GM23338 (cell line): ENCODE results near the gene MRTO4. TPM values are rescaled to one million over a fixed set of nuclear protein-coding genes. Genes with fewer than 3 reads are reported as not detected.
"Not testable (repeated sequence)": the region's sequence is repeated elsewhere in the genome, so short reads cannot be mapped to it uniquely, and the experiment has no call there.

Experiments
- ATAC-seq: fragments of 200-7000 bp; cut with Tn5 transposase; 3 replicates; pipeline ENCODE4 v1.9.1; 2020
- DNase-seq: peaks from one replicate; pipeline ENCODE4 v3.0.0-alpha.2; 2015; ENCODE audit warnings: low spot score
- H2AFZ ChIP-seq: fragments of 200-600 bp; sonication (generic); 2 replicates; pipeline ENCODE4 v1.8.0; 2016; ENCODE audit warnings: antibody characterized with exemption, mild to moderate bottlenecking, moderate library complexity
- H3F3A ChIP-seq: fragments of 200-600 bp; sonication (generic); replicated peaks from 2 replicates; pipeline ENCODE4 v1.8.0; 2017; ENCODE audit warnings: antibody characterized with exemption, mixed run types, low read depth
- H3K27ac ChIP-seq: fragments of 200-600 bp; sonication (generic); 2 replicates; pipeline ENCODE4 v1.6.1; 2016; ENCODE audit warnings: low read depth
- H3K27me3 ChIP-seq: fragments of 200-600 bp; sonication (generic); 2 replicates; pipeline ENCODE4 v1.8.0; 2016; ENCODE audit warnings: mild to moderate bottlenecking, mixed run types, moderate library complexity; ENCODE audit not compliant: insufficient read depth
- H3K36me3 ChIP-seq: fragments of 200-600 bp; sonication (generic); 2 replicates; pipeline ENCODE4 v1.8.0; 2016; ENCODE audit warnings: mild to moderate bottlenecking; ENCODE audit not compliant: insufficient read depth
- H3K4me1 ChIP-seq: fragments of 200-600 bp; sonication (generic); 2 replicates; pipeline ENCODE4 v1.8.0; 2016; ENCODE audit warnings: mild to moderate bottlenecking, moderate library complexity; ENCODE audit not compliant: insufficient read depth
- H3K4me2 ChIP-seq: fragments of 200-600 bp; sonication (generic); 2 replicates; pipeline ENCODE4 v1.7.1; 2017; ENCODE audit warnings: mixed run types
- H3K4me3 ChIP-seq: fragments of 200-600 bp; sonication (generic); 2 replicates; pipeline ENCODE4 v1.6.1; 2016; ENCODE audit warnings: mixed run types
- H3K79me2 ChIP-seq: fragments of 200-600 bp; sonication (generic); replicated peaks from 2 replicates; pipeline ENCODE4 v1.8.0; 2017; ENCODE audit warnings: mild to moderate bottlenecking; ENCODE audit not compliant: insufficient read depth
- H3K9me2 ChIP-seq: fragments of 200-600 bp; sonication (generic); 2 replicates; pipeline ENCODE4 v1.8.0; 2017; ENCODE audit not compliant: insufficient read depth
- H4K20me1 ChIP-seq: fragments of 200-600 bp; sonication (generic); replicated peaks from 2 replicates; pipeline ENCODE4 v1.8.0; 2017; ENCODE audit warnings: mild to moderate bottlenecking; ENCODE audit not compliant: insufficient read depth
- H3K27ac Mint-ChIP-seq: 2 replicates; pipeline ENCODE4 v1.8.0; 2020; ENCODE audit warnings: inconsistent platforms, mild to moderate bottlenecking, moderate library complexity, mixed read lengths
- H3K27me3 Mint-ChIP-seq: 3 replicates; pipeline ENCODE4 v1.8.0; 2022; ENCODE audit warnings: low read depth, mild to moderate bottlenecking, moderate library complexity, mixed read lengths, inconsistent platforms; ENCODE audit not compliant: insufficient read depth, poor library complexity
- H3K36me3 Mint-ChIP-seq: 3 replicates; pipeline ENCODE4 v1.8.0; 2021; ENCODE audit warnings: low read depth, mild to moderate bottlenecking, inconsistent platforms, moderate library complexity, mixed read lengths
- H3K4me1 Mint-ChIP-seq: 3 replicates; pipeline ENCODE4 v1.8.0; 2020; ENCODE audit warnings: mild to moderate bottlenecking, inconsistent platforms, mixed read lengths
- H3K4me3 Mint-ChIP-seq: 3 replicates; pipeline ENCODE4 v1.8.0; 2021; ENCODE audit warnings: moderate library complexity, mild to moderate bottlenecking, inconsistent platforms, mixed read lengths
- H3K9me3 Mint-ChIP-seq: 3 replicates; pipeline ENCODE4 v1.8.0; 2020; ENCODE audit warnings: moderate library complexity, mild to moderate bottlenecking, inconsistent platforms, mixed read lengths
- CTCF ChIP-seq, 2 experiments: fragments of 200-600 bp in 1 of 2; sonication (generic) in 1 of 2; conservative IDR thresholded peaks; 2 replicates each; pipeline versions ENCODE4 v1.5.1 to v1.6.1; 2016 to 2017; ENCODE audit warnings: antibody characterized with exemption in 2 of 2, low read depth in 2 of 2, mild to moderate bottlenecking in 2 of 2, moderate library complexity in 1 of 2
- EZH2 ChIP-seq: fragments of 200-600 bp; sonication (generic); IDR thresholded peaks from one replicate; pipeline ENCODE4 v1.8.0; 2017; ENCODE audit warnings: antibody characterized with exemption, mild to moderate bottlenecking, low read depth; ENCODE audit not compliant: unreplicated experiment
- JUNB ChIP-seq: IDR thresholded peaks from one replicate; pipeline ENCODE4 v1.6.1; 2016; ENCODE audit warnings: antibody characterized with exemption; ENCODE audit not compliant: unreplicated experiment
- REST ChIP-seq: IDR thresholded peaks from one replicate; pipeline ENCODE4 v1.6.1; 2018; ENCODE audit warnings: antibody characterized with exemption; ENCODE audit not compliant: unreplicated experiment
- ZNF114 ChIP-seq: fragments of 250-450 bp; sonication (Bioruptor Pico); IDR thresholded peaks from 2 replicates; pipeline ENCODE4 v1.5.0; 2020; ENCODE audit warnings: mild to moderate bottlenecking, moderate library complexity
- polyA plus RNA-seq: library from polyadenylated mRNA; unstranded; fragments of >200 nt; fragmentation: Nextera tagmentation; extraction: Ambion mirVana; gene quantifications from 2 replicates; pipeline ENCODE4 v1.2.1, GENCODE V29; 2016
- total RNA-seq: library from RNA; depleted of rRNA; stranded (reverse); fragments of >200 nt; shearing (Covaris generic); gene quantifications from 2 replicates; pipeline ENCODE4 v1.2.3, GENCODE V29; 2014

MRTO4 gene
- total and polyA plus RNA-seq, 2 experiments from 2014 or later, result 54.2 to 88.5 TPM

- not testable (repeated sequence) for H3K9me2 ChIP-seq, H3K27ac Mint-ChIP-seq, H3K79me2 ChIP-seq, H3F3A ChIP-seq, H3K4me1 ChIP-seq, H3K9me3 Mint-ChIP-seq, H4K20me1 ChIP-seq, H3K27ac ChIP-seq, H3K36me3 Mint-ChIP-seq, H3K4me1 Mint-ChIP-seq, H3K36me3 ChIP-seq
- peak; percentile 45 for TF ChIP-seq REST
- Histone ChIP-seq H3K4me3 (peak overlapping the region; percentile 51), H3K27me3 (peaks cover 34% of the 10 kb centered on the region), H2AFZ (peak overlapping the region; percentile 95), H3K4me2 (peak overlapping the region; percentile 76)
- peak; percentile 49 for DNase-seq
- ATAC-seq, result peak; percentile 83
- peaks cover 34% of the 10 kb centered on the region for H3K27me3 Mint-ChIP-seq
- peak overlapping the region; percentile 62 for H3K4me3 Mint-ChIP-seq
Observed at GRCh38 chr1:19273844-19274531, 22.4 kb downstream of the MRTO4 start.

- peak overlapping the region; percentile 95 for H2AFZ ChIP-seq
- Mint-ChIP-seq H3K4me3 (peak overlapping the region; percentile 62), H3K27me3 (peaks cover 33% of the 10 kb centered on the region), H3K27ac (no peak overlapping the region), H3K4me1 (peaks cover 3% of the 10 kb centered on the region; the same call in 1 of the 3 replicates), H3K36me3 (peaks cover 2% of the 10 kb centered on the region; the same call in 2 of the 3 replicates), H3K9me3 (peaks cover 3% of the 10 kb centered on the region; the same call in 2 of the 3 replicates)
- DNase-seq (no peak), ATAC-seq (no peak)
- H3F3A ChIP-seq, result no peaks in the 10 kb centered on the region
- H3K4me3 ChIP-seq, result peak overlapping the region; percentile 51
- no peaks in the 10 kb centered on the region for H3K9me2 ChIP-seq
- no peaks in the 10 kb centered on the region for H4K20me1 ChIP-seq
- no peaks in the 10 kb centered on the region for H3K36me3 ChIP-seq
- H3K27me3 ChIP-seq, result peaks cover 34% of the 10 kb centered on the region
- H3K4me1 ChIP-seq, result no peaks in the 10 kb centered on the region
- H3K27ac ChIP-seq, result no peak overlapping the region
- 0 out of 2 replicates have a peak overlapping the region, but pooled peaks have one; percentile 76 for H3K4me2 ChIP-seq
- no peaks in the 10 kb centered on the region for H3K79me2 ChIP-seq
- TF ChIP-seq CTCF (conservative IDR thresholded peaks at IDR 0.05; ENCODE audit: low read depth in 2 of 2), result no peak
- no peak for TF ChIP-seq JUNB
- TF ChIP-seq EZH2, result no peak
- no peak for TF ChIP-seq ZNF114 (CRISPR knock-in tag)
- no peak for TF ChIP-seq REST
Observed at GRCh38 chr1:19274636-19275035, 23.0 kb downstream of the MRTO4 start.
